Activated CD4-positive, alpha-beta T cell treated with anti-CD3 and anti-CD28 coated beads, Interleukin-2, amount 10 ng/mL, durations not matched to agents 24 days and 14 days (primary cell): ENCODE results near the gene MSH2. TPM values are rescaled to one million over a fixed set of nuclear protein-coding genes. Genes with fewer than 3 reads are reported as not detected.
"Not testable (repeated sequence)": the region's sequence is repeated elsewhere in the genome, so short reads cannot be mapped to it uniquely, and the experiment has no call there.

Experiments used
- DNase-seq: peaks from one replicate; pipeline ENCODE4 v3.0.0; 2022
- H3K27ac Mint-ChIP-seq: one replicate; pipeline ENCODE4 v1.8.0; 2022; ENCODE audit warnings: mild to moderate bottlenecking, mixed read lengths
- H3K27me3 Mint-ChIP-seq: one replicate; pipeline ENCODE4 v1.8.0; 2022; ENCODE audit warnings: mixed read lengths
- H3K36me3 Mint-ChIP-seq: one replicate; pipeline ENCODE4 v1.8.0; 2022; ENCODE audit warnings: low read depth, mild to moderate bottlenecking, mixed read lengths
- H3K4me1 Mint-ChIP-seq: one replicate; pipeline ENCODE4 v1.8.0; 2021; ENCODE audit warnings: mixed read lengths
- H3K4me3 Mint-ChIP-seq: one replicate; pipeline ENCODE4 v1.8.0; 2022; ENCODE audit warnings: mild to moderate bottlenecking, moderate library complexity, mixed read lengths
- H3K9me3 Mint-ChIP-seq: one replicate; pipeline ENCODE4 v1.8.0; 2021; ENCODE audit warnings: mixed read lengths
- intact Hi-C: fragments of 100-400 bp; cut with micrococcal nuclease; formaldehyde crosslinking; loops from one replicate; pipeline ENCODE4 v1.15.1; 2023
- total RNA-seq: library from RNA; stranded (reverse); gene quantifications from 2 replicates; pipeline ENCODE4 v1.2.3, GENCODE V29; 2022

Gene MSH2
- total RNA-seq, result 79.7 and 79.8 TPM in 2 replicates

GRCh38 chr2:47402805-47403608 lies at the start of gene MSH2:
Gene MSH2 (plus strand): TSS chr2:47403156. CDS start chr2:47403192, 36 bp downstream.
- Mint-ChIP-seq H3K4me3 (peak within 1 kb of the TSS; percentile 97), H3K27me3 (no peaks in the 10 kb centered on the region), H3K27ac (peak within 1 kb of the TSS; percentile 96), H3K36me3 (peaks cover 33% of the 10 kb centered on the region), H3K9me3 (peaks cover 3% of the 10 kb centered on the region), H3K4me1 (peaks cover 31% of the 10 kb centered on the region)
- intact Hi-C loops, result loop anchor here (2.0 to 5.0 kb wide), 4 partner anchors 380 to 504 kb away; partner anchors contain the start of genes FBXO11, MCFD2 and MSH6
- DNase-seq, result peak; percentile 98

- H3K36me3 Mint-ChIP-seq, result no peaks in the 10 kb centered on the region
- no peaks in the 10 kb centered on the region for H3K4me1 Mint-ChIP-seq
- H3K9me3 Mint-ChIP-seq, result no peaks in the 10 kb centered on the region
- no peak overlapping the region for H3K4me3 Mint-ChIP-seq
- H3K27ac Mint-ChIP-seq, result no peak overlapping the region
- intact Hi-C loops, result no loop called here
- DNase-seq, result no peak
- no peaks in the 10 kb centered on the region for H3K27me3 Mint-ChIP-seq
Measured at GRCh38 chr2:47354013-47354847, 48.7 kb upstream of the MSH2 start.

- Mint-ChIP-seq H3K27me3 (no peaks in the 10 kb centered on the region), H3K36me3 (no peaks in the 10 kb centered on the region), H3K9me3 (no peaks in the 10 kb centered on the region), H3K4me1 (no peaks in the 10 kb centered on the region), H3K27ac (no peak overlapping the region), H3K4me3 (no peak overlapping the region)
- no peak for DNase-seq
- intact Hi-C loops, result no loop called here
Measured at GRCh38 chr2:47354848-47355204, 48.1 kb upstream of the MSH2 start.

- intact Hi-C loops, result no loop called here
- H3K27ac Mint-ChIP-seq, result no peak overlapping the region
- H3K27me3 Mint-ChIP-seq, result no peaks in the 10 kb centered on the region
- no peaks in the 10 kb centered on the region for H3K9me3 Mint-ChIP-seq
- H3K36me3 Mint-ChIP-seq, result no peaks in the 10 kb centered on the region
- H3K4me1 Mint-ChIP-seq, result no peaks in the 10 kb centered on the region
- DNase-seq, result no peak
- no peak overlapping the region for H3K4me3 Mint-ChIP-seq
Measured at GRCh38 chr2:47357483-47357882, 45.5 kb upstream of the MSH2 start.

GRCh38 chr2:47359375-47359868 lies 43.5 kb upstream of the MSH2 start:
- H3K27me3 Mint-ChIP-seq, result peaks cover 2% of the 10 kb centered on the region
- intact Hi-C loops, result no loop called here
- H3K4me3 Mint-ChIP-seq, result no peak overlapping the region

GRCh38 chr2:47360283-47360682 lies 42.7 kb upstream of the MSH2 start:
- no peak for DNase-seq
- Mint-ChIP-seq H3K4me1 (no peaks in the 10 kb centered on the region), H3K9me3 (no peaks in the 10 kb centered on the region), H3K4me3 (no peak overlapping the region), H3K36me3 (no peaks in the 10 kb centered on the region), H3K27ac (no peak overlapping the region), H3K27me3 (peaks cover 2% of the 10 kb centered on the region)
- intact Hi-C loops, result no loop called here

More at GRCh38 chr2:47359375-47359868, 43.5 kb upstream of the MSH2 start:
- no peaks in the 10 kb centered on the region for H3K4me1 Mint-ChIP-seq
- DNase-seq, result no peak
- H3K9me3 Mint-ChIP-seq, result no peaks in the 10 kb centered on the region
- H3K27ac Mint-ChIP-seq, result no peak overlapping the region
- no peaks in the 10 kb centered on the region for H3K36me3 Mint-ChIP-seq

- Mint-ChIP-seq H3K4me3 (no peak overlapping the region), H3K27me3 (peaks cover 2% of the 10 kb centered on the region), H3K9me3 (no peaks in the 10 kb centered on the region), H3K36me3 (no peaks in the 10 kb centered on the region), H3K27ac (no peak overlapping the region), H3K4me1 (no peaks in the 10 kb centered on the region)
- DNase-seq, result no peak
- intact Hi-C loops, result no loop called here
Measured at GRCh38 chr2:47360927-47361326, 42.0 kb upstream of the MSH2 start.

- H3K9me3 Mint-ChIP-seq, intact Hi-C loops, H3K4me1 Mint-ChIP-seq, H3K4me3 Mint-ChIP-seq, DNase-seq, H3K36me3 Mint-ChIP-seq, H3K27ac Mint-ChIP-seq, H3K27me3 Mint-ChIP-seq: not testable (repeated sequence)
Measured at GRCh38 chr2:47361505-47362229, 41.3 kb upstream of the MSH2 start.

GRCh38 chr2:47373747-47374146 lies 29.2 kb upstream of the MSH2 start:
- Mint-ChIP-seq H3K4me1 (no peaks in the 10 kb centered on the region), H3K27ac (no peak overlapping the region), H3K4me3 (no peak overlapping the region), H3K27me3 (peaks cover 17% of the 10 kb centered on the region), H3K36me3 (no peaks in the 10 kb centered on the region), H3K9me3 (no peaks in the 10 kb centered on the region)
- intact Hi-C loops, result no loop called here
- no peak for DNase-seq

GRCh38 chr2:47375307-47375706 lies 27.6 kb upstream of the MSH2 start:
- Mint-ChIP-seq H3K36me3 (no peaks in the 10 kb centered on the region), H3K4me1 (no peaks in the 10 kb centered on the region), H3K4me3 (no peak overlapping the region), H3K9me3 (no peaks in the 10 kb centered on the region), H3K27me3 (peaks cover 16% of the 10 kb centered on the region), H3K27ac (no peak overlapping the region)
- no peak for DNase-seq
- intact Hi-C loops, result no loop called here

- intact Hi-C loops, result no loop called here
- no peaks in the 10 kb centered on the region for H3K4me1 Mint-ChIP-seq
- H3K36me3 Mint-ChIP-seq, result no peaks in the 10 kb centered on the region
- H3K4me3 Mint-ChIP-seq, result no peak overlapping the region
- no peak for DNase-seq
- peaks cover 9% of the 10 kb centered on the region for H3K27me3 Mint-ChIP-seq
- H3K9me3 Mint-ChIP-seq, result no peaks in the 10 kb centered on the region
- no peak overlapping the region for H3K27ac Mint-ChIP-seq
Measured at GRCh38 chr2:47379384-47379783, 23.6 kb upstream of the MSH2 start.

- Mint-ChIP-seq H3K27ac (no peak overlapping the region), H3K27me3 (peaks cover 9% of the 10 kb centered on the region), H3K9me3 (no peaks in the 10 kb centered on the region), H3K4me1 (no peaks in the 10 kb centered on the region), H3K36me3 (no peaks in the 10 kb centered on the region), H3K4me3 (no peak overlapping the region)
- intact Hi-C loops, result no loop called here
- DNase-seq, result no peak
Measured at GRCh38 chr2:47381408-47381807, 21.5 kb upstream of the MSH2 start.

- H3K9me3 Mint-ChIP-seq, result no peaks in the 10 kb centered on the region
- H3K36me3 Mint-ChIP-seq, result no peaks in the 10 kb centered on the region
- H3K4me1 Mint-ChIP-seq, result no peaks in the 10 kb centered on the region
- intact Hi-C loops, result no loop called here
- no peak for DNase-seq
- no peak overlapping the region for H3K4me3 Mint-ChIP-seq
- H3K27me3 Mint-ChIP-seq, result peaks cover 19% of the 10 kb centered on the region
- no peak overlapping the region for H3K27ac Mint-ChIP-seq
Measured at GRCh38 chr2:47386551-47386950, 16.4 kb upstream of the MSH2 start.
